ENCODE data around the gene KLHL25.

- TF ChIP-seq CTCF (IDR thresholded peaks at IDR 0.05) (no peak), POLR2AphosphoS5 (IDR thresholded peaks at IDR 0.05) (peak in 2 of 3 donors; percentile 43 to 46), POLR2A (IDR thresholded peaks at IDR 0.05) (no peak)
These were observed 38.2 kb downstream of the KLHL25 start for GRCh38 chr15:85756411-85757072.
